Natural killer cell (primary cell): ENCODE measurements around the gene SLC6A11. TPM values are rescaled to one million over a fixed set of nuclear protein-coding genes. Genes with fewer than 3 reads are reported as not detected.

Experiments
- ATAC-seq, 3 donors: fragments of 150-1000 bp in 2 of 3; fragments of 200-7000 bp in 1 of 3; cut with Tn5 transposase; 1 replicate in 1 of 3; 2 replicates in 2 of 3; pipeline ENCODE4 v1.10.0; 2021; ENCODE audit warnings: mild to moderate bottlenecking in 2 of 3, moderate library complexity in 2 of 3
- DNase-seq, 2 donors: peaks; one replicate each; pipeline versions ENCODE4 v3.0.0 to v3.0.0-alpha.2; 2013 to 2021; ENCODE audit warnings: mixed read lengths in 1 of 2
- H3K27ac ChIP-seq: one replicate; pipeline ENCODE4 v1.5.1; 2013; ENCODE audit warnings: mild to moderate bottlenecking, low read length
- H3K27me3 ChIP-seq: one replicate; pipeline ENCODE4 v1.6.1; 2013; ENCODE audit warnings: low read length; ENCODE audit not compliant: control insufficient read depth, insufficient read depth
- H3K36me3 ChIP-seq: one replicate; pipeline ENCODE4 v1.6.1; 2013; ENCODE audit warnings: low read length; ENCODE audit not compliant: control insufficient read depth, insufficient read depth
- H3K4me1 ChIP-seq: one replicate; pipeline ENCODE4 v1.6.1; 2013; ENCODE audit warnings: low read length; ENCODE audit not compliant: control insufficient read depth, insufficient read depth
- H3K4me3 ChIP-seq: one replicate; pipeline ENCODE4 v1.5.1; 2013; ENCODE audit warnings: low read length
- H3K9me3 ChIP-seq: one replicate; pipeline ENCODE4 v1.6.1; 2013; ENCODE audit warnings: low read length; ENCODE audit not compliant: control insufficient read depth, insufficient read depth
- H3K27ac Mint-ChIP-seq, 2 donors: one replicate each; pipeline ENCODE4 v1.8.0; 2022; ENCODE audit warnings: mild to moderate bottlenecking in 2 of 2, mixed read lengths in 2 of 2, moderate library complexity in 1 of 2
- H3K27me3 Mint-ChIP-seq, 2 donors: one replicate each; pipeline ENCODE4 v1.8.0; 2022; ENCODE audit warnings: low read depth in 2 of 2, mixed read lengths in 2 of 2
- H3K36me3 Mint-ChIP-seq: one replicate; pipeline ENCODE4 v1.8.0; 2022; ENCODE audit warnings: mixed read lengths
- H3K4me1 Mint-ChIP-seq, 2 donors: one replicate each; pipeline ENCODE4 v1.8.0; 2022; ENCODE audit warnings: mixed read lengths in 2 of 2
- H3K4me3 Mint-ChIP-seq: one replicate; pipeline ENCODE4 v1.8.0; 2022; ENCODE audit warnings: mild to moderate bottlenecking, moderate library complexity, mixed read lengths
- H3K9me3 Mint-ChIP-seq, 2 donors: one replicate each; pipeline ENCODE4 v1.8.0; 2022; ENCODE audit warnings: mixed read lengths in 2 of 2
- CTCF ChIP-seq: fragments of 200-600 bp; IDR thresholded peaks from one replicate; pipeline ENCODE4 v1.8.0; 2022; ENCODE audit warnings: antibody characterized with exemption
- WGBS: methylation state at CpG from one replicate; pipeline ENCODE4 v1.1.7; 2013; ENCODE audit warnings: missing lambda C conversion rate; ENCODE audit not compliant: insufficient coverage; 5-methylcytosine and 5-hydroxymethylcytosine counted together
- intact Hi-C: fragments of 100-400 bp; cut with micrococcal nuclease; formaldehyde crosslinking; loops from one replicate; pipeline ENCODE4 v1.14.2; 2022
- total RNA-seq, 4 donors: library from RNA; stranded (reverse); fragments of 120-200 nt in 1 of 4; gene quantifications; one replicate each; pipeline versions ENCODE4 v1.2.3 to v1.2.4, GENCODE V29; 2013 to 2022

SLC6A11 gene
- total RNA-seq, 3 donors from 2014 or later (not counting 1 experiment from before 2014, with no cell fraction given) = not detected

- Histone ChIP-seq H3K27ac (no peak overlapping the region), H3K27me3 (no peaks in the 10 kb centered on the region), H3K4me1 (no peaks in the 10 kb centered on the region), H3K9me3 (no peaks in the 10 kb centered on the region), H3K36me3 (no peaks in the 10 kb centered on the region), H3K4me3 (no peak overlapping the region)
- Mint-ChIP-seq H3K27ac (no peak overlapping the region), H3K27me3 (peaks cover 0 to 11% of the 10 kb centered on the region in 2 donors), H3K9me3 (no peaks in the 10 kb centered on the region), H3K4me3 (no peak overlapping the region), H3K4me1 (no peaks in the 10 kb centered on the region), H3K36me3 (no peaks in the 10 kb centered on the region)
- ATAC-seq (no peak), DNase-seq (no peak)
- WGBS = 91% methylated on average over 1 of the region's 2 CpGs
- TF ChIP-seq CTCF = no peak
- intact Hi-C loops = no loop called here
Observed at GRCh38 chr3:10804183-10804648, 11.8 kb upstream of the SLC6A11 start.

GRCh38 chr3:10806006-10806405, 10.0 kb upstream of the SLC6A11 start:
- H3K27me3 ChIP-seq = no peaks in the 10 kb centered on the region
- no peak for ATAC-seq
- no peak for DNase-seq
- H3K4me3 ChIP-seq = no peak overlapping the region
- Mint-ChIP-seq H3K4me3 (no peak overlapping the region), H3K9me3 (no peaks in the 10 kb centered on the region), H3K36me3 (no peaks in the 10 kb centered on the region), H3K4me1 (no peaks in the 10 kb centered on the region), H3K27me3 (peaks cover 0 to 11% of the 10 kb centered on the region in 2 donors), H3K27ac (no peak overlapping the region)
- no peak overlapping the region for H3K27ac ChIP-seq
- 38% methylated on average over 4 of the region's 4 CpGs for WGBS
- no peak for TF ChIP-seq CTCF
- no peaks in the 10 kb centered on the region for H3K4me1 ChIP-seq
- no peaks in the 10 kb centered on the region for H3K36me3 ChIP-seq
- intact Hi-C loops = no loop called here
- H3K9me3 ChIP-seq = no peaks in the 10 kb centered on the region

- Mint-ChIP-seq H3K4me3 (no peak overlapping the region), H3K36me3 (no peaks in the 10 kb centered on the region), H3K27me3 (peaks cover 0 to 11% of the 10 kb centered on the region in 2 donors), H3K4me1 (no peaks in the 10 kb centered on the region), H3K9me3 (no peaks in the 10 kb centered on the region), H3K27ac (no peak overlapping the region)
- Histone ChIP-seq H3K36me3 (no peaks in the 10 kb centered on the region), H3K27ac (no peak overlapping the region), H3K4me1 (no peaks in the 10 kb centered on the region), H3K27me3 (no peaks in the 10 kb centered on the region), H3K4me3 (no peak overlapping the region), H3K9me3 (no peaks in the 10 kb centered on the region)
- 60% methylated on average over 1 of the region's 1 CpG for WGBS
- no peak for DNase-seq
- no peak for TF ChIP-seq CTCF
- intact Hi-C loops = no loop called here
- no peak for ATAC-seq
Observed at GRCh38 chr3:10808130-10808735, 7.8 kb upstream of the SLC6A11 start.

GRCh38 chr3:10808974-10809373, 7.1 kb upstream of the SLC6A11 start:
- no peak for TF ChIP-seq CTCF
- no peak overlapping the region for H3K4me3 ChIP-seq
- Mint-ChIP-seq H3K9me3 (no peaks in the 10 kb centered on the region), H3K4me1 (no peaks in the 10 kb centered on the region), H3K27me3 (peaks cover 0 to 10% of the 10 kb centered on the region in 2 donors), H3K4me3 (no peak overlapping the region), H3K27ac (no peak overlapping the region), H3K36me3 (no peaks in the 10 kb centered on the region)
- H3K27ac ChIP-seq = no peak overlapping the region
- ATAC-seq = no peak
- no peaks in the 10 kb centered on the region for H3K36me3 ChIP-seq
- no peak for DNase-seq
- H3K27me3 ChIP-seq = no peaks in the 10 kb centered on the region
- intact Hi-C loops = no loop called here
- 100% methylated on average over 2 of the region's 2 CpGs for WGBS
- H3K4me1 ChIP-seq = no peaks in the 10 kb centered on the region
- no peaks in the 10 kb centered on the region for H3K9me3 ChIP-seq
